SK-MEL-5 (cell line): ENCODE measurements around the gene SLC25A17. TPM values are rescaled to one million over a fixed set of nuclear protein-coding genes. Genes with fewer than 3 reads are reported as not detected.
A peak's percentile ranks its signal among the peaks of the same experiment; 100 is the strongest.
"Not testable (repeated sequence)": the region's sequence is repeated elsewhere in the genome, so short reads cannot be mapped to it uniquely, and the experiment has no call there.

ENCODE experiments used
- DNase-seq: peaks from one replicate; pipeline ENCODE4 v3.0.0-alpha.2; 2016; ENCODE audit warnings: low read depth, low spot score
- in situ Hi-C: cut with HindIII; loops from 2 replicates; pipeline ENCODE4 v1.10.0; 2016; ENCODE audit warnings: low sequenced_read_pairs, high pct_unique_total_duplicates, low pct_unique_long_range_greater_than_20kb
- polyA plus RNA-seq, 2 experiments: library from polyadenylated mRNA; depleted of rRNA; stranded (reverse); fragments of >200 nt; gene quantifications; 2 replicates each; pipeline ENCODE4 v1.2.3, GENCODE V29; 2015
- total RNA-seq: library from RNA; depleted of rRNA; stranded (reverse); fragments of >200 nt; shearing (Covaris generic); gene quantifications from 2 replicates; pipeline ENCODE4 v1.2.3, GENCODE V29; 2014; rRNA removed

Gene SLC25A17
- total RNA-seq = 39.0 and 45.4 TPM in 2 replicates
- polyA plus RNA-seq (2015; cell fraction: cytosol; rRNA removed) = 27.4 and 28.1 TPM in 2 replicates
- 41.3 and 45.0 TPM in 2 replicates for polyA plus RNA-seq (2015; cell fraction: nucleus; rRNA removed)

- peak; percentile 87 for DNase-seq
- in situ Hi-C loops = no loop called here
Observed at GRCh38 chr22:40818747-40819598, at the start of gene SLC25A17. Gene SLC25A17, minus strand, starts transcription at chr22:40819346. Its CDS starts 98 bp downstream, at chr22:40819248.

- DNase-seq, in situ Hi-C loops: not testable (repeated sequence)
Observed at GRCh38 chr22:40868379-40868778, 49.2 kb upstream of the SLC25A17 start.

GRCh38 chr22:40867109-40867508 lies 48.0 kb upstream of the SLC25A17 start:
- in situ Hi-C loops = no loop called here
- DNase-seq = no peak

GRCh38 chr22:40862537-40862936 lies 43.4 kb upstream of the SLC25A17 start:
- in situ Hi-C loops = no loop called here
- no peak for DNase-seq

GRCh38 chr22:40862013-40862412 lies 42.9 kb upstream of the SLC25A17 start, which contains the start of gene DNAJB7:
Gene DNAJB7, minus strand, starts transcription at chr22:40862113. Its CDS starts 119 bp downstream, at chr22:40861994.
- in situ Hi-C loops = no loop called here
- no peak for DNase-seq

- in situ Hi-C loops = no loop called here
- no peak for DNase-seq
Observed at GRCh38 chr22:40857309-40857855, 38.2 kb upstream of the SLC25A17 start.

- DNase-seq = peak; percentile 98
Observed at GRCh38 chr22:40856513-40857308, 37.6 kb upstream of the SLC25A17 start, which contains the start of the genes ST13 and XPNPEP3. Gene ST13, minus strand, starts transcription at chr22:40856639. Its CDS starts 99 bp downstream, at chr22:40856540. Gene XPNPEP3, plus strand, starts transcription at chr22:40857148. Its CDS starts 34 bp downstream, at chr22:40857182.

GRCh38 chr22:40855979-40856512 lies 36.9 kb upstream of the SLC25A17 start:
- in situ Hi-C loops = no loop called here
- DNase-seq = peak; percentile 32

More at GRCh38 chr22:40856513-40857308, 37.6 kb upstream of the SLC25A17 start, which contains the start of the genes ST13 and XPNPEP3:
- in situ Hi-C loops = no loop called here

GRCh38 chr22:40855071-40855978 lies 36.2 kb upstream of the SLC25A17 start:
- DNase-seq = no peak
- in situ Hi-C loops = no loop called here

- in situ Hi-C loops = no loop called here
- peak; percentile 12 for DNase-seq
Observed at GRCh38 chr22:40853961-40854360, 34.8 kb upstream of the SLC25A17 start.

GRCh38 chr22:40853333-40853732 lies 34.2 kb upstream of the SLC25A17 start:
- in situ Hi-C loops = no loop called here
- DNase-seq = no peak

GRCh38 chr22:40845816-40846215 lies 26.7 kb upstream of the SLC25A17 start:
- in situ Hi-C loops = not testable (repeated sequence)

GRCh38 chr22:40844951-40845350 lies 25.8 kb upstream of the SLC25A17 start:
- in situ Hi-C loops = no loop called here
- no peak for DNase-seq

More at GRCh38 chr22:40845816-40846215, 26.7 kb upstream of the SLC25A17 start:
- DNase-seq = not testable (repeated sequence)

- in situ Hi-C loops = no loop called here
- no peak for DNase-seq
Observed at GRCh38 chr22:40838486-40838885, 19.3 kb upstream of the SLC25A17 start.

GRCh38 chr22:40834619-40835018 lies 15.5 kb upstream of the SLC25A17 start:
- in situ Hi-C loops = no loop called here
- DNase-seq = no peak

- in situ Hi-C loops = no loop called here
- no peak for DNase-seq
Observed at GRCh38 chr22:40829131-40829530, 10.0 kb upstream of the SLC25A17 start.
